NCI-H146 treated with DMSO at 0.1 percent for 48 hours (cell line): Measurements from ENCODE around the gene TSHZ2.
"Not testable (repeated sequence)": the region's sequence is repeated elsewhere in the genome, so short reads cannot be mapped to it uniquely, and the experiment has no call there.

Experiments used
- DNase-seq: peaks from one replicate; lab custom pipeline; 2025; ENCODE audit not compliant: unreplicated experiment; lab: John Stamatoyannopoulos, UW

Gene TSHZ2

DNA sequence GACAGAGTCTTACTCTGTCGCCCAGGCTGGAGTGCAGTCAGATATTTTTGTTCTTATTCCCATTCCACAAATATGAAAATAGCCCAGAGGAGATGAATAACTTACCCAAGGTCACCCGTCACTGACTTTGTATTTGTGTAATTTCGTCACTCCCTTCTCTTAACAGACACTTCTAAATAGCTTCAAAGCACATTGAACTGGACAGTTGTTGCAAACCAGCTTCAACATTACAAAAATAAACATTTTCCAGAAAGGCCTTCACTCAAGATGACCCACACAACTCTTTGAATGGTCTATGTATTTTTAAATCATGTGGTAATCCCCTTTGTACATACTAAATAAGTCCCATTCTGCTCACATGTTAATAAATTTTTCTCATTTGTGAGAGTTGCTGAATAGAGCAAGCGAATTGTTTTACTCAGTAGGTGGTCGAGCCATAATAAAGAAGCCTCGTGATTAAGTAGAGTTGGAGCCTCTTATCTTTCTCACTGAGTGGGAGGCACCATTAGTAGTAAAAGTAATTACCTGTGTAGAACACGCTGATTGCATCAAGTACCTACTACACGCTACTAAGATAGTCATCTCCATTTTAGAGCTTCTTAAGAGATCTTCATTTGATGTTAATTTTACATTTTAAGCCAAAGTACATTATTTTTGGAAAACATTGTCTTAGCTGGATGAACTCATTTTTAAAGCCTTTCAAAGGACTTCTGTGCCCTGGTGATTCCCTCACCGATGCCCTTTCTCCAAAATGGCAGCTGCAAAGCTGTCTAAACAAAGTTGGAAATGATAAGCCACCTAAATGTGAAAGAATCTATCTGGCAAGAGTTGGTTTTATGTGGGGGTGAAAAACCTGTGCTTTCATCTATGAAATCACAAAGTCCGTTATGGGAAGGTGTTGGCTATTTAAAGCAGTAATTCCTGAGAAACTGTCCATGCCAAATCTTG lies 110.0 kb downstream of the TSHZ2 start:
- DNase-seq, result peak; percentile 60

DNA sequence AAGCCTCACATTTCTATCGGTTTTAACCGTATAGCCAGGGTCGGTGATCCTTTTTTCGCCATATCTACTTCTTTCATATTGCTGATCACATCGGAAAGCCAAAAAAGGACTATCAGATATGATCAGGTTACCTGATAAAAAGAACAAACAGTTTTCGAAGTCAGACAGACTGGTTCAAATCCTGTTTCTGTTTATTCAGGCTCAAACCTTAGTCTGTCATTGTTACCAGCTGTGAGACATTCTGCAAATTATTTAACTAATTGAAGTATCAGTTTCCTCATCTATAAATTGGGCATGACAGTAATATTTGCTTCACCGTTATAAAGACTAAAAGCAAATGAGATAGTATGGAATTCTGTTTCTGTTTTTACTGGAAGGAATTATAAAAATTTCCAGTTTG lies 111.3 kb downstream of the TSHZ2 start:
- no peak for DNase-seq

DNA sequence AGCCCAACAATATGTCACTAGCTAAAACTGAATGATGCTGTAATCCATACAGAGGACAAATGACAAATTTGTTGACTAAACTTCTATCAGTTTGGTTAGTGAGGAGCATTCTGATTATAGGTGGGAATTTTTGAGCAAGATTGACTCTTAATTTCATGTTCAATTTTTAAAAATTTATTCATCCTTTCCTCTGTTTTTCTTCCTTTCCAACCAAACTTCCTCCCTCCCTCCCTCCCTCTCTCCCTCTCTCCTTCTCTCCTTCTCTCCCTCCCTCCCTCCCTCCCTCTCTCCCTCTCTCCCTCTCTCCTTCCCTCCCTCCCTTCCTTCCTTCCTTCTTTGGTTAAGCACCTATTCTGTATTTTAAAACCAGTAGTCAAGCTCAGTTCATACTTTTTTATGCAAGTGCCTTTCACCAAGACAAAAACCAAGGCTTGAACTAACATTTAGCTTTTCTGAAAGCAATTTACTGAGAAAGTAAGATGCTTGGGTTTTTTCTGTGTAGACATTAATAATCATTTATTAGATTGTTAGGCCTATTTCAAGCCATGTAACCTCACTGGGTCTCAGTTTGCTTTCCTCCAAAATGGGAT lies 112.3 kb downstream of the TSHZ2 start:
- no peak for DNase-seq

DNA sequence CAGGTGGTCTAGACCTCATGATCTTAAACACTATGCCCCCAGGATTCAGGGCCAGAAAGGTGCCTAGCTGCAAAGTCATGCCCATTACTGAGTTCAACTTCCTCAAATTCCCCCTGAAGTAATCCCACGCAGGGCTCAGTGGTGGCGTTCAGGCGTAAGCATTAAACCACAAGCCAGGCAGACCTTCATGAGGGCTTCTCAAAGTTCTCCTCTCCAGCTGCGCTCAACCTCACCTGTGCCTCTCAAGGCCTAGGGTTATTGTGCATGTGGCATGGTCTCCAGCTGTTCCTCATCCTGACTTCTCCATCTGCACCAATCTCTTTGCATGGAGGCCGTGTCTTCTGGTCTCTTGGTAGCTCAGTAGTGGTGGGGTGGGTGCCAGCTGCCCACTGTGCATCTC lies 113.6 kb downstream of the TSHZ2 start:
- no peak for DNase-seq

DNA sequence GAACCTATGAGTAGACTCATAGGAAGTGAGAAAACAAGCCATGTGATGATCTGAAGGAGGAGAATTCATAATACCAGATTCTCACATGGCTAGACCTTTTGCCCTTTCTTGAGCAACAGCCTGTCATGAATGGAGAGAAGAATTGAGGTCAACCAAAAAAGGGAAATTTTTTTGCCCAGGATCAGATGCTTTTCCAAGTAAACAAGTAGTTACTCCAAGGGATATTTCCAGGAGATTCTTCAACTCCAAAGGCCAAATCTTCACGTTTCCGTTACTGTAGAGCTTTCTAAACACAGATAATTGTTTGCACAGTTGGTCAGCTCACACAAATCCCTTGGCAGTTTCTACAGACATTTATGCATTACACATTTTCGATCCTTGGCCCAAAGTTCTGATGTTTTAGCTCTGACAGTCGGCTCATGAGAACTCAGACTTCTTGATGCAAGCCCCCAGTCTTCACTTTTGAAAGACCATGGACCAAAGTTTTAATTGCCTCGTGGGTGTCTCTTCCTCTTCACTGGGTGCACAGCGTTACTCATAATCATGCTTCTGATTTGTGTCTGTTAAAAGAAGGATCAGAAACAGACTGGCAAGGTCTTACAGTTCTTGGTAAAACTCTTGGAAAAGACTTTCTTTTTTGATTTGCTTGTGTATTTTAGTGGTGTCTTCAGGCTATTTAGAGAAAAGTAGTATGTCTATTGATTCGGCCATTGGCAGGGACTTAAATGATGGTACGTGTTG lies 115.0 kb downstream of the TSHZ2 start:
- no peak for DNase-seq

DNA sequence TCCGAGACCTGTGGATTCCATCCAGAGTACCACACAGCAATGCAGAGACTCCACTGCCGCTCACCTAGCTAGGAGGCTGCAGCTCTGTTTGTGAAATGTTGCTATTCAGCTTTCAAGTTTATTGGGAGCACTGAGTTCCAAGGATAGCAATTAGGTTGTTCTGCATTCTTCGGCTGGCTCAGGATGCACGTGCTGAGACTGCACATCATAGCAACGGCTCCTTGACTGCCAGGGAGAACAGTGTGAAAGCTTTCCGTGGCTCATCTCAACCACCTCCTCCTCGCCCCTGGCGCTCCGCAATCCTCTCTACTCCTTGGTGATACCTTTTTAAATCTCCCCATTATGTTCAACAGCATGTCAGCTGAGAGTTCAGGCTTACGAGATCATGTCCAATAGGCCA lies 116.6 kb downstream of the TSHZ2 start:
- DNase-seq, result no peak

DNA sequence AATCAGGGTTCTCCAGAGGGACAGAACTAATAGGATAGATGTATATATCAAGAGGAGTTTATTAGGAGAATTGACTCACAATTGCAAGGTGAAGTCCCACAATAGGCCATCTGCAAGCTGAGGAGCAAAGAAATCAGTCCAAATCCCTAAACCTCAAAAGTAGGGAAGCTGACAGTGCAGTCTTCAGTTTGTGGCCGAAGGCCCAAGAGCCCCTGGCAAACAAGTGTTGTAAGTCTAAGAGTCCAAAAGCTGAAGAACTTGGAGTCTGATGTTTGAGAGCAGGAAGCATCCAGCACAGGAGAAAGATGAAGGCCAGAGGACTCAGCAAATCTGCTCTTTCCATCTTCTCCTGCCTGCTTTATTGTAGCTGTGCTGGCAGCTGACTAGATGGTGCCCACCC lies 117.7 kb downstream of the TSHZ2 start:
- DNase-seq, result not testable (repeated sequence)

DNA sequence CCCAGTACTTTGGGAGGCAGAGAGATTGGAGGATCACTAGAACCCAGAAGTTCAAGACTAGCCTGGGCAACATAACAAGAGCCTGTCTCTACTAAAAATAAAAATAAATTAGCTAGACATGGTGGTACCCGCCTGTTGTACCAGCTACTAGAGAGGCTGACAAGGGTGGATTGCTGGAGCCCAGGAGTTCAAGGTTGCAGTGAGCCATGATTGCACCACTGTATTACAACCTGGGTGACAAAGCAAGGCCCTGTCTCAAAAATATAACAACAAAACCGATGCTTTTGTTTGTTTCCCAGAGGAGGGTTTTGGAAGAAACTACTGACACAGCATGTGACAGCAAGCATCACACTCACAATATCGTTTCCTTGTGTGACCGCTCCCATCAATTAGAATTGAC lies 119.6 kb downstream of the TSHZ2 start:
- no peak for DNase-seq

DNA sequence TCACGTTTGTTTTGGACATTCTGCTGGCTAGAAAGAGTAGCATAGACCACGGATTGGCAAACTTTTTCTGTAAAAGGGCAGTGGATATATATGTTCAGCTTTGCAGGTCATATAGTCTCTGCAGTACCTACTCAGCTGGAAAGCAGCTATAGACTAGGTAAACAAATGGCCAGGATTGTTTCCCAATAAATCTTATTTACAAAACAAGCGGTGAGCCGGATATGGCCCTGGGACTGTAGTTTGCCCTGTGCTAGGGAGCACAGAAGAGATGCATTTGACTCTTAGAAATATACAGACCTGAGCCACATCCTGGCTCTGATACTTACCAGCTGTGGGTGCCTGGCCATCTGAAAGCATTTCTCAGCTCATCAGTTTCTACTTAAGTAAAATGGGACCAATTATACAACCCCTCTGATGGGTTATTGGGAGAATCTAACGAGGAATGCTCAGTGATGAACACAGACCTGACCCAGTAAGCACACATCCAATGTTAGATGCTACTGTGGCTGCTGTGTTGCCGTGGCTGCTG lies 120.7 kb downstream of the TSHZ2 start:
- DNase-seq, result no peak

DNA sequence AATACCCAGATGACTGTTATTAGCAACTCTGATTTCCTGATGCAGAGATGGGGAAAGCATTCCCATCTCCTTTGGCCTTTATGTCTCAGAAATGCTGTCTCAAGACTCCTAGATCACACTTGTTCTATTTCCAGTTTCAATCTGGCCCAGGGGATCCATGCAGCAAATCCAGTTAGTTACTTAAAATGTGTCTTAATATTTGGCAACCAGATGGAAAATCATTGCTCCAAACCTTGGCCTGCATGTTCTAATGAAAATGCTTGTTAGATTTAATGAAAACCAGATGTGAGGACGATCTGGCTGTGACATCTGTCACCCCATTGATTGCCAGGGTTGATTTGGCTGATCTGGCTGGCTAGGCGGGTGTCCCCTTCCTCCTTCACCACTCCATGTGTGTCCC lies 125.2 kb downstream of the TSHZ2 start:
- no peak for DNase-seq

DNA sequence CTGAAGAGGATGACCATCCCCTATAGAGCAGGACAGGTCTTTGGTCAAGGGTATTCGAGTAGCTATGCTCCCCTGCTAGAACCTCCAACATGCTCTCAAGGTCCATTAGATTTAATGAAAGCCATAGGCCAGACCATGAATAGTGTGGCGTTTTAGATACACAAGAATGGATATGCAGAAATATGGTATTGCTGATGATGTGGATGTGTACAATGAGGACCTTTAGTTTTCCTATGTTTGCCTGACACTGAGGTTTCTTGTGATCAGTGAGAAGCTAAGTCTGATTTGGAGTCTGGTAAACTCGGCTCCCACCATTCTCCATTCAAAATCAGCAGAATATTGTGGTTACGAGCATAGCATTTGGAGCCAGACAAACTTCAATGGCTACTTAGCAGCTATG lies 125.6 kb downstream of the TSHZ2 start:
- DNase-seq, result no peak

DNA sequence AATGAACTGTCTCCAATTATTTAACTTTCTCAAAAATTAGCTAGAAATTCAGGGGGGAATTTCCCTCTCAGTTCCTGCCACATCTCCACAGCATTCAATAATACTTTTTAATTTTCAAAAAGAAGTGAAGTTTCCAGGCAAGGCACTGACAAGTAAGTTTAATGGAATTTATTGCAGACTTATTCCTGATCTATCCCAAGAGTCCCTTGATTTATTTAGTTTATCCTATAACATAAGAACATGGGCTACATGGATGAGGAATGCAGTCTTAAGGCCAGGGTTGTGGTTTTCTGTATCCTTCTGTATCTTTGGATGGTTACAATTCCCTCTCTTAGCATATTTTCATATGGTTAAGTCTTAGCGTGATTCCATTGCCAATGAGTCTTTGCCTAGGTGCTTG lies 126.5 kb downstream of the TSHZ2 start:
- DNase-seq, result no peak

DNA sequence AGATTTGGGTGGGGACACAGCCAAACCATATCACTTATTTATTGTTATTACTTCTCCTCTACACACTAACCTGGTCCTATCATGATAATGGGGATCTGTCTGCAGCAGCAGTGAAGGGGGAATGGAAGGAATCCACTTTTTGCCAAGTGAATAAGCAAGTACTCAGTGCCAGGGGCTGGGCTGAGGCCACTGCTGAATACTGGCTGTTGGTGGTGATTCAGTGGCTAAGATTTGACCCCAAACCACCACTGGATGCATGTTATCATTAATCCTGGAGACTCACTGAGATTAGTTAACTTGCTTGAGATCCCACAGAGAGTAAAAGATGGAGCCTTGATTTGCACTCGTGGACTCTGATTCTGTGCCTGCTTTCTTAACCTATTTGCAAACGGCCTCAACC lies 127.7 kb downstream of the TSHZ2 start:
- DNase-seq, result no peak

DNA sequence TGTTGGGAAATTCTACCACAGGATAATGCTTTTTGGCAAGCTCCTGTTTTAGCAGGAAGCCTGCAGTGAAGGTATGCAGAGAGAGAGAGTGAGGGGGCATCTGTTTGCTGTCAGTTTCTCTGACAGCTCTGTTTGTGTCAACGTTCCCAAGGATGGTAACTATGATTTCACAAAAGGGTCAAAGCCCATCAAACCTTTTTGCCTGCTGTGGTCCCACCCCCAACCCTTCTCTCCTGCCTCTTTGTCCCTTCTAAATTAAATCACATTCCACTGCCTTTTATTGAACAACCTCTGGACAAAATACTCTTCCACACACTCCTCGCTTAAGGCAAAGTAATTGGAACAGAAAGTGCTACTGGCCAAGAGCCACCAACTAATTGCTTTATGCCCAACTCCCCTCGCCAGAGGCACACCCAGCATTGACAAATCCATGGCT lies 128.3 kb downstream of the TSHZ2 start:
- DNase-seq, result no peak

DNA sequence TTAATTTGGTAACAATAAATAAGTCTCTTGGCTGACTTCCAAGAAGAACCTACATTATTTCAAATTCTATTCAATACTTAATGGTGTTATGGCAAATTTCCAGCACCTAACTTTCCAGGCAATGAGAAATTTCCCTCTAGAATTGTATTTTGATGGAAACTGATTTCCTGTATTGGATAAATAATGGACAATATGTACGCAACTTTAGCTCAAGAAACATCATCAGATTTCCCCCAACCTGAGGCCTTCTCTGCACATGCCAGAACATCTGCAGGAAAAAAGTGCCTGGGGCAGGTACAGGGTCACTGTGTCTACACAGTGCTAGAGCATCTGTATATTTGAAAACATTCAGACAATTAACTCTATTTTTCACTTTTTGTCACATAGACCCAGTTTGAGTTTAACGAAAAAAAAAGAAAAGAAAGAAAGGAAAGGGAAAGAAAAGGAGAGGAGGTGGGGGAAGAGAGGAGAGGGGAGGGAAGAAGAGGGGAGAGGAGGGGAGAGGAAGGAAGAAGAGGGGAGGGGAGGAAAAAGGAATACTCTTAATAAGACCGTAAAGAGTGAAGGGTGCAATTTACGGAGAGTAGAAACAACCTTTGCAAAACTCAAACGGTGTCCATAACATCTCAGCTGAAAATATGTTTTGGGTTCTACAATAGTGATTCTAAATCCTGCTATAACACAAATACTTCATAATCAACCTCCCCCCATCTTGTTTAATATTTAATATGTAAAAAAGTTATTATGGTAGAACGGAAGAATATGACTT lies 130.0 kb downstream of the TSHZ2 start:
- DNase-seq, result no peak

DNA sequence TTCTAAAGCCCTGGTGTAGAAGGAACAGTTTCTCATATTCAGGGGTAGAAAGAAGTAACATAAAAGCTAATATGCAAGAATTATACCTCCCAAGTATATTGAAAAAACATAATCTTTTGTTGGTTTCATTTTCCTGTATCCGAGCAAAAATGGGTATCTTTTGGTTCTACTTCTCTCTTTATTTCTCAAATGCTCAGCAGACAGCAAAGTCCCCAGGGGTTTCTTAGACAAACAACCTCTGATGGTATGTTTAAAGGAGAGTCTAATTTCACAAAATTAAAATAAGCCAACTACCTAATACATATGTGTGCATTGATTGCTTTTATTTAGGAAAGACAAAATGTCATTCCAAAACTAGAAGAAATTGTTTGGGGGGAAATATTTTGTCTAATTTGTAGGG lies 131.0 kb downstream of the TSHZ2 start:
- DNase-seq, result no peak

DNA sequence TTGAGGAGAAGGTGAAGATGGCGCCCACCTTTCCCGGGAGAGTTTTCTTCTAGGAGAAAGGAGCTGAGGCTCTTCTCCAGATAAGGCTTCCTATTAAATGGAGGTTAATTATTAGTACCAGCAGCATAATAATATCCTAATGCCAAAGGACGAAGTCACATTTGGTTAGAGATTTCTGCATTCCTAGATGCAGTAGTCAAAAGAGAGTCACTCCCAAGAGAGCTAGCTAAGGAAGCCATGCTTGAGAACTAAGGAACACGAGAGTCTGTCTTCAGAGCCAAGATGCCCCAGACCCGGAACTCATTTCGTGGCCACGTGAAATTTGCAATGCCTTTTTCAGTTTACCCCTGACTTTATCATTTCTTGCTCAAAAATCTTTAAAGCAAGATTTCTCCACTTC lies 132.7 kb downstream of the TSHZ2 start:
- no peak for DNase-seq

DNA sequence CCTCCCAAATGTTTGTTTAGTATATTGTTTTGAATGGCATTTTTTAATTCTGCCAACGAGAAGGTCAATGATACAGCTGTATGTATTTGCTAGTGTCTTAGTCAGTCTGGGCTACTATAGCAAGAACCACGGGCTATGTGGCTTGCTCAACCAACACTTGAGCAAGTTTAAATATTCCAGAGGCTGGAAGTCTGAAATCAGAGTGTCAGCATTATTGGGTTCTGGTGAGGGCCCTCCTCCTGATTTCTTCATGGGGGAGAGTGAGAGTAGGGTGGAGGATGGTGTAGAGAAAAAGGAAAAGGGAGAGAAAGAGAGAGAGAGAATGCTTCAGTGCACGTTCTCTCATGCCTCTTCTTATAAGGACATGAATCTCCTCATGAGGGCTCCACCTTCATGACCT lies 144.6 kb downstream of the TSHZ2 start:
- DNase-seq, result no peak

DNA sequence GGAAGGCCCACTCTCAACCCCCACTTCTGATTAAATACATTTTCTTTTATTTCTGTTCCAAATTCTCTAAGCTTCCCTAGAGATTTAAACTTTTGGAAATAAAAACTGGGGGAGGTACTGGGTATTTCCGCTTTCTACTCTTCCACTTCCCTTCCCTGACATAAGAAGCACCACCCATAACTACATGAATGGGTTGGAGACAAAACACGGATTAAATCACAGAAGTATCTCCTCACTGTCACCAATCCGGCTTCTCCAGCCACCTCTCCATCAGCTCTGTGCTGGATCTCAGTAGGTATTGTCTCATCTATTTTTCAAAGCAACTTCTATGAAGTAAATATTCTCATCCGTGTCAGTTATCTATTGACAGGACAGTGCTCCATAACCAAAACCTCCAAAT lies 150.7 kb downstream of the TSHZ2 start:
- DNase-seq, result no peak

DNA sequence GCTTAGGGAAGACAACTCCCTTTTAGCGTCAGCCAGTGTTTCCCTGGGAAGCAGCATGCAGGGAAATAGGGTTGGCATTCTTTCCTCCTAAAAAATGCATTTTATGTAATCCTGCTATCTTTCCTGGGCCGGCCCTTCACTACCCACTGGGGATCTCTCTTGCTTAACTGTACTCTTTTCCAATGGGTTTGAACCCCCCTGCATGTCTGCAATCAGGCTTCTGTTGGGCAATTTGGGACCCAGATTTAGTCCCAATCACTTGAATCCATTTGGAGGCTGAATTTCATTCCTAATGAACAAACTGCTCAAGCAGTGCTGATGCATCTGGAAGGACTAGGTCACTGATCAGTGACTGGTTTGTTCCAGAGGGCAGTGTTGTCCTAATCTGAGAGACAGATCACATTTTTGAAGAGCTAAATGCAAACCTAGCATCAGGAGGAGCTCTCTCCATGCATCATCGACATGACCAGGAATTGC lies 152.0 kb downstream of the TSHZ2 start:
- no peak for DNase-seq

DNA sequence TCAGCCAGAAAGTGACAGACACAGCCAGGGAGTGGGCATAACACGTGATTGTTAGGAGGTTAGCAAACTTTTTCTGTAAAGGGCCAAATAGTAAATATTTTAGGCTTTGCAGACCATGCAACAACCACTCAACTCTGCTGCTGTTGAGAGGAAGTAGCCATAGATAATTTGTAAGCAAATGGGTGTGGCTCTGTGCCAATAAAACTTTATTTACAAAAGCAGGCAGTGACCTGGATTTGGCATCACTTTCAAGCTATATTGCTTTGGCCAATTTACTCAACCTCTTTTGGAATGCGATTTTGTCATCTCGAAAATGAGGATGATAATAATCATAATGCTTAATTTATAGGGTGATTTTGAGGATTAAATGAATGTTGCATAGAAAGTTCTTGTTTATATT lies 152.6 kb downstream of the TSHZ2 start:
- DNase-seq, result no peak
